Measurements from ENCODE around the gene WNT5B. TPM values are rescaled to one million over a fixed set of nuclear protein-coding genes. Genes with fewer than 3 reads are reported as not detected.

Gene WNT5B
- total RNA-seq, 1 donor: 78.2 TPM

- H3K4me3 ChIP-seq (ENCODE audit: low read depth, low read length): no peak overlapping the region
- TF ChIP-seq, protein P1, sequence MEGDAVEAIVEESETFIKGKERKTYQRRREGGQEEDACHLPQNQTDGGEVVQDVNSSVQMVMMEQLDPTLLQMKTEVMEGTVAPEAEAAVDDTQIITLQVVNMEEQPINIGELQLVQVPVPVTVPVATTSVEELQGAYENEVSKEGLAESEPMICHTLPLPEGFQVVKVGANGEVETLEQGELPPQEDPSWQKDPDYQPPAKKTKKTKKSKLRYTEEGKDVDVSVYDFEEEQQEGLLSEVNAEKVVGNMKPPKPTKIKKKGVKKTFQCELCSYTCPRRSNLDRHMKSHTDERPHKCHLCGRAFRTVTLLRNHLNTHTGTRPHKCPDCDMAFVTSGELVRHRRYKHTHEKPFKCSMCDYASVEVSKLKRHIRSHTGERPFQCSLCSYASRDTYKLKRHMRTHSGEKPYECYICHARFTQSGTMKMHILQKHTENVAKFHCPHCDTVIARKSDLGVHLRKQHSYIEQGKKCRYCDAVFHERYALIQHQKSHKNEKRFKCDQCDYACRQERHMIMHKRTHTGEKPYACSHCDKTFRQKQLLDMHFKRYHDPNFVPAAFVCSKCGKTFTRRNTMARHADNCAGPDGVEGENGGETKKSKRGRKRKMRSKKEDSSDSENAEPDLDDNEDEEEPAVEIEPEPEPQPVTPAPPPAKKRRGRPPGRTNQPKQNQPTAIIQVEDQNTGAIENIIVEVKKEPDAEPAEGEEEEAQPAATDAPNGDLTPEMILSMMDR (IDR thresholded peaks at IDR 0.05; ENCODE audit: insufficient read depth, low read depth, low read length): no peak
- peak; percentile 60 for DNase-seq (ENCODE audit: low read depth)
Measured at GRCh38 chr12:1607940-1608712, 20.9 kb upstream of the WNT5B start.

DNA sequence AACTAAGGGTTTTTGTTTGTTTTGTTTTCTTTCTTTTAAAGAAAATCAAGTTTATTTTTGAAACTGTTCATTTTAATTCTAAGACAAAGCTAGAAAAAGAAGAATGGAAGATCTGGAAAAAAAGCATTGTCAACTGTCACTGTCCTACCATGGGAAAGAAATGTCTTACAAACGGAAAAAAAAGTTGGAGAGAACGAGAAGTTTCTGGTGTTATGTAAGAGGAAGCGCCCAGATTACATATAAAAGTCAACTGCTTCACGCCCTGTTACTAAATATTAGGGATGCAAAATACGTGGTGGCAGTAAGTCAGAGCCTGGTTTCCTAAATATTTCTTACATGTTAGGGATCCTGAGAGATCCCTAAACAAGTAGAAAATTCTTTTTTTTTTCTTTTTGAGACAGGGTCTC, 20.3 kb upstream of the WNT5B start:
- DNase-seq (ENCODE audit: low read depth): no peak
- H3K4me3 ChIP-seq (ENCODE audit: low read depth, low read length): no peak overlapping the region
- TF ChIP-seq, protein P1 (IDR thresholded peaks at IDR 0.05; ENCODE audit: insufficient read depth, low read depth, low read length): no peak

- TF ChIP-seq, protein P1 (IDR thresholded peaks at IDR 0.05; ENCODE audit: insufficient read depth, low read depth, low read length): no peak
- no peak overlapping the region for H3K4me3 ChIP-seq (ENCODE audit: low read depth, low read length)
- DNase-seq (ENCODE audit: low read depth): no peak
Measured at GRCh38 chr12:1610072-1610643, 18.9 kb upstream of the WNT5B start.

DNA sequence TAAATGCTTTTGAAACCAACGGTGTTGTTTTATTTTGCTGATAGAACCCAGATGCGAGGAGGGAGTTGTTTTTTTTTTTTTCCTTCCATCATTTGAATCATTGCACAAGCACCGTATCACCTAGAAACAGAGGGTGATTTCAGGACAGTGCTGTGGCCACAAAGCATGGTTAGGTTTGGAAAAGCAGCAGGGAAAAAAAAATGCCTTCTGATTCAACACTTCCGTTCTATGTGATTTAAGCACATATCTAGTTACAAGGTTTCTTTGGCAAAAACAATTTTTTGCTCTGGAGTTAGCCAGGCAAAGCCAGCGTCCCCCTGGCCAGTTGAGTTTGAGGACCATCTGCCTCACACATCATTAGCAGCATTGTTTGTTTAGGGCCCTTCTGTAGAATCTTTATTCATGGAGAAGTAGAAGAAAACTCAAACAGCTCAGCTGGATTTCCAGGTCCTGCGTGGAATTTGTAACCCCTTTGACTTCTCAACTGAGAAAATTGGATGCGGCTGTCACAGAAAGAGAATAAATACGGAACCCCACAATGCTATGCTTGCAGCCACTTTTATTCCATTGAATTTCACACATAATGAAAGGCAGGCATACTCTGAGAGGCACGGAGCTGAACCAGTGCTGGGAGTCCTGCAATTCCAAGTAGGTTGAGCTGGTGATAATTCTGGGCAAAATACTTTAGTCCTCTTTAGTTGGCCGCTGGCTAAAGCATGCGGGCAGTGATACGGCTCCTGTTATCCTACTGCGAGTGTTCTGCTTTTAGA, 17.0 kb upstream of the WNT5B start:
- TF ChIP-seq, protein P1 (IDR thresholded peaks at IDR 0.05; ENCODE audit: insufficient read depth, low read depth, low read length): no peak
- no peak overlapping the region for H3K4me3 ChIP-seq (ENCODE audit: low read depth, low read length)
- DNase-seq (ENCODE audit: low read depth): peak; percentile 92

DNA sequence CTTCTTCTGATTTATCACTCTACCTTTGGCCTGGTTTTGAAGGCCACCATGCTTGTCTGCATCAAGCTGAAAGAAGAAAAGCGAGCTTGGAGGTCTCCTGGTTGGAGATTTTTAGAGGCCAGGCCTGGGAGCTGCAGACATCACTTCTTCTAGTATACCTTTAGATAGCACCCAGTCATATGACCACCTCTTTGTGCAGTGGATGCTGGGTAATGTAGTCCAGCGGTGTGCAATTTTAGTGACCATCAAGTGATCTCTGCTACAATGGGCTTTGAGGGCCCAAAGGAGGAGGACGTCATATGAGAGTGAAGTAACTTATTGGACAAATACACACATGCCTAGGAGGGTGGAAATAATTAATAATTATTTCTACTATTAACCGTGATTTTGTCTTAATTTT, 15.2 kb upstream of the WNT5B start:
- H3K4me3 ChIP-seq (ENCODE audit: low read depth, low read length): no peak overlapping the region
- DNase-seq (ENCODE audit: low read depth): no peak
- TF ChIP-seq, protein P1 (IDR thresholded peaks at IDR 0.05; ENCODE audit: insufficient read depth, low read depth, low read length): no peak

- DNase-seq (ENCODE audit: low read depth): no peak
- TF ChIP-seq, protein P1 (IDR thresholded peaks at IDR 0.05; ENCODE audit: insufficient read depth, low read depth, low read length): no peak
Measured at GRCh38 chr12:1614360-1614759, 14.7 kb upstream of the WNT5B start.

More at GRCh38 chr12:1614360-1614759, 14.7 kb upstream of the WNT5B start:
- no peak overlapping the region for H3K4me3 ChIP-seq (ENCODE audit: low read depth, low read length)
